Lung microvascular endothelial cell (primary cell): ENCODE results near the gene RHEBL1. TPM values are rescaled to one million over a fixed set of nuclear protein-coding genes. Genes with fewer than 3 reads are reported as not detected.

Experiments
- DNase-seq, 2 donors: peaks; one replicate each; pipeline versions ENCODE4 v3.0.0 to v3.0.0-alpha.2; 2010; ENCODE audit warnings: low read depth in 2 of 2
- total RNA-seq: library from RNA; depleted of rRNA; stranded (reverse); fragments of >200 nt; gene quantifications from 2 replicates; pipeline ENCODE4 v1.2.1, GENCODE V29; 2014

RHEBL1 gene
- total RNA-seq, 1 donor from 2014 or later, result 1.2 TPM

- no peak for DNase-seq
Observed at GRCh38 chr12:49037111-49037946, 32.5 kb downstream of the RHEBL1 start.

DNA sequence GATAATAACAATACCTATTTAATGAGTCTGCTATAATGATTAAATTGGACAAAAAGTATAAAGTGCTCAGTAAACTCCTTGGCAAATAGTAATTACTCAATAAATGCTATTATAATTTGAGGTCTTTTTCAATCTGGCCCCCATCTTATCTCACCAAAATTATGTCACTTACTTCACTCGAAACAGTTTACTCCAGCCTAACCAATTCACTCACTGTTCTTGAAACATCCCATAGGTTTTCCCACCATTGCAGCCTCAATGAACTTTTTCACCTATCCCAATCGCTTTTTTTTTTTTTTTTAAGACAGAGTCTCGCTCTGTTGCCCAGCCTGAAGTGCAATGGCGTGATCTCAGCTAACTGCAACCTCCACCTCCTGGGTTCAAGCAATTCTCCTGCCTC lies 33.8 kb downstream of the RHEBL1 start:
- no peak for DNase-seq

GRCh38 chr12:49034286-49034622 lies 35.5 kb downstream of the RHEBL1 start:
- no peak for DNase-seq

DNA sequence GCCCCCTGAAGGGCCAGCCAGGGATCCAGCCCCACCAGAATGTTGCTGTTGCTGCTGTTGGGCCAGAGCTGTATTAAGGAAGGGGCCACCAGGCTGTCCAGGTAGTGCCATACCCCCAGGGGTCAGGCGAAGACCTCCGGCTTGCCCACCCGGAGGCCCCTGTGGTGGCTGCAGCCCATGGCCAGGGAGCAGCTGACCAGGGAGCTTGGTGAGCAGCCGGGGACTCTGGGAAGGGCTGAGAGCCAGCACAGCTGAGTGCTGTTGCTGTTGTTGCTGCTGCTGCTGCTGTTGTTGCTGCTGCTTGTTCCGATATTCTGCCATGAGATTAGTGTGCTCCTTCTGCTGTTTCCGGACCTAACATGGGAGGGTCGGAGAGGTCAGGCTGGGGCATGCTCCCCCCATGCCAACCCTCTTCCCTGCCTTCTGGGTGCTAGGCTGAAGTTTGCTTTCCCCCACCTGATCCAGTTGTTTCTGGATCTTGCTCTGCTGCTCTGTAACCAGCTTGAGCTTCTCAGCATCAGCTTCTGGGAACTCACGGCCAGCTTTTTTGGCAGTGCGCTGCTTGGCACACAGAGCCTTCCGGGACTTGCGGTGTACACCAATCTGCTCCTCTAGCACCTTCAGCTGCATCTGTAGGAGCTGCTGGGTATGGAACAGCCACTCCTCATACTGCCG lies 36.0 kb downstream of the RHEBL1 start:
- no peak for DNase-seq

DNA sequence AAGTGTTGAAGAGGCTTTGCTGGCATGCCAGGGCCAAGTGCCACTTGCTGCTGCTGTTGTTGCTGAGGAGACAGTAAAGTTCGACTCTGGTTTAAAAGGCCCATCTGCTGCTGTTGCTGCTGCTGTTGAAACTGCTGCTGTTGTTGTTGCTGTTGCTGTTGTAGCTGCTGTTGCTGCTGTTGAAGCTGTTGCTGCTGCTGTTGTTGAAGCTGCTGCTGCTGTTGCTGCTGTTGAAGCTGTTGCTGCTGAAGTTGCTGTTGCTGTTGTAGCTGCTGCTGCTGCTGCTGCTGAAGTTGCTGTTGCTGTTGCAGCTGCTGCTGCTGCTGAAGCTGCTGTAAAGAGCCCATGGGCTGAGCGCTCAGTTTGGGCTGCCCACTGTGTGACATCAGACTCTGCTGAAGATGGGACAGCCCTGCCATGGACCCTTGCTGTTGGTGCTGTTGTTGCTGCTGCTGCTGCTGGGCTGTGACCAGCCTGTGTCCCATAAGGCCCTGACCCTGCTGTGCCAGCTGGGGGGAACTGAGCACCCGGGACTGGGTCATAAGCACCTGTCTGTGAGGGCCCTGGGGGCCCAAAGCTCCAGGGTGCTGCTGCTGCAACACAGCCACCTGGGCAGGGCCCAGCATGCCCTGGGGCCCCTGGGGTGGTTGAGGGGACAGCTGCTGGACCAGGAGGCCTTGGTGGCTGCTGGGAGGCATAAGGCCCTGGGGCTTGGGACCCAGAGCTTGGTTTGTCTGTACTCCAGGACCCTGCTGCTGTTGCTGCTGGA lies 36.9 kb downstream of the RHEBL1 start:
- DNase-seq, result no peak

GRCh38 chr12:49032276-49032675 lies 37.5 kb downstream of the RHEBL1 start:
- no peak for DNase-seq

DNA sequence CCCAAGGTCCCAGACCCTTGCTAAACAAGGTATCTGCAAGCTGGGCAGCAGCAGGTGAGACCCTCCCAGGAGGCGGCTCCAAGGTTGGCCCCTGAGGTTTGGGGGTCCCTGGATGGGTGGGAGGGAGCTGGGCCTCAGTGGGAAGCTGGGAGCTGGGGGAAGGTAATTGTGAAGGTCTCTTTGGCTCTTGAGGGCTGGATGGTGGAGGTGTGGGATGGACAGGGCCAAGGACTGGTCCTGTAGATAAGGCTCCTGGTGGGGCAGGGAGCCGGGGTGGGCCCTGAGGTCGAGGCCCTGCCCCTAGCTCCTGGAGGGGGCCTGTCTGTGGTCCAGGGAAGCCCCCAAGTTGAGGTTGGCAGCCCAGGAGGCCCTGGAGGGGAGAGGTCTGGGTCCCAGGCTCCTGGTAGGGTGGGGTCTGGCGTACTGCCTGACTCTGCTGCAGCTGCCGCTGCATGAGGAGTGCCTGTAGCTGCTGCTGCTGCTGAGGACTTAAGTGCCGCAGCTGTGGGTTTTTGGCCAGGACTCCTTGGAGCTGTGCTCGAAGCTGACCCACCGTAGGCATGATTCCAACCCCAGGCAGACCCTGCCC lies 38.1 kb downstream of the RHEBL1 start:
- DNase-seq, result no peak

DNA sequence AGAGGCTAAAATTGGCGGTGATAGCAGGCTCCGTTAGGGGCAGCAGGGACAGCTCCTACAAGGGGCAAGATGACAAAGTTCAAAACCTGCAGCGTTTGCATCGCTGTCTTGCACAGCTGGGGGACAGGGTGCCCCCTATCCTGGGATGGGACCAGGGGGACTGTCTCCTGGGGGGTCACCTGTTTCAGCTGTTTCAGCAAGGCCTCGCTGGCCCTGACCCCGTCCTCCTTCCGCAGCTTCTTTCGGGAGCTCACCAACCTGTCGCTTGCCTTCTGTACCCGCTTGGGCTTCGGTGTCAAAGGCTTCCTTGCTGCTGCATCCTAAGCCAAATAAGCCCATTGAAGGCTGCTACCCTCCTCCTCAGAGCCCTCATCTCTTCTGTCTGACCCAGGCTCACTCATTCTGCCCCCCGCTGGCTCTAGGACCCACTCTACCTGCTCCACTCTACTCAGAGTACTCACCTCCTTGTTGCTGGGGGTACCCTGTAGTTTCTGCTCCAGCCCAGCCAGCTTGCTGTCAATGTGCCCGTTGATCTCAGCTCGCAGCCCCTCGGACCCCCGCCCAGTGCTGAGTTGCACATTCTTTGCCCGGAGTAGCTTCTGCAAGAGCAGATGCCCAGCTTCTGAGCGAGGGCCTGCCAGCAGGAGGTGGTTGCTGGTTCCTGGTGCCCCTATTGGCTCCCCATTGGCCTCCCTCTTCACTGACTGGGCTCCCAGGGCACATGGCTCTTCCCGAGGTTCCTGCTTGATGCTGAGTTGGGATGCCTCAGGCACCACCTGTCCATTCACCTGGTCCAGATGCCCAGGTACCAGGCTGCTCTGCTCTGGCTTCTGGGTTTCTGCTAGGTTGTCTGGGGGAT lies 38.8 kb downstream of the RHEBL1 start:
- no peak for DNase-seq

- DNase-seq, result no peak
Observed at GRCh38 chr12:49030119-49030518, 39.7 kb downstream of the RHEBL1 start.

DNA sequence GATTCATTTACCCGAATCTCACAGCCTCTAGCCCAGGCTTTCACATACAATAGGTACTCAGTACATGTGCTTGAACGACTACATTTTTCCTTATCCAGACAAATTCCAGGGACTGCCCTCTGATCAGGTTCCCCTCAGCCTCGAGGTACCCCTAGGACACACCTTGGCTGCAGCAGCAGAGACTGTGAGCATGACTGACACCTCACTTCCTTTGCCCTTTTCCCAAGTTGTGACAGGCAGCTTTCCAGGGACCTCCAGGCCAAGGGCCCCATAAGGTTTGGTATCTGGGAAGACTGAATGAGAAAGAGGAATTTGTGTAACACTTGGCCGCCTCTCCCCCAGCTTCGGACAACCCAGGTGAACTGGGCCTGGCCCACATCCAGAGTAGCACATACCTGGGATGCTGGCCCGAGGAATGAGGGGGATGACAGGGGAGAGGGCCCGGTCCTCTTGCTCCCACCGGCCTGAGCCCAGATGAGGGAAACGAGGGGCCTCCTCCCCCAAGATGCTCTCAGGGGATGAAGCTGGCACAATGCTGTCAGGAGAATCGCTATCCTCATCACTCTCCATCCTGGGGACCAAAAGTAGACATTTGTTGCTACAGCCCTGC lies 41.0 kb downstream of the RHEBL1 start:
- no peak for DNase-seq

DNA sequence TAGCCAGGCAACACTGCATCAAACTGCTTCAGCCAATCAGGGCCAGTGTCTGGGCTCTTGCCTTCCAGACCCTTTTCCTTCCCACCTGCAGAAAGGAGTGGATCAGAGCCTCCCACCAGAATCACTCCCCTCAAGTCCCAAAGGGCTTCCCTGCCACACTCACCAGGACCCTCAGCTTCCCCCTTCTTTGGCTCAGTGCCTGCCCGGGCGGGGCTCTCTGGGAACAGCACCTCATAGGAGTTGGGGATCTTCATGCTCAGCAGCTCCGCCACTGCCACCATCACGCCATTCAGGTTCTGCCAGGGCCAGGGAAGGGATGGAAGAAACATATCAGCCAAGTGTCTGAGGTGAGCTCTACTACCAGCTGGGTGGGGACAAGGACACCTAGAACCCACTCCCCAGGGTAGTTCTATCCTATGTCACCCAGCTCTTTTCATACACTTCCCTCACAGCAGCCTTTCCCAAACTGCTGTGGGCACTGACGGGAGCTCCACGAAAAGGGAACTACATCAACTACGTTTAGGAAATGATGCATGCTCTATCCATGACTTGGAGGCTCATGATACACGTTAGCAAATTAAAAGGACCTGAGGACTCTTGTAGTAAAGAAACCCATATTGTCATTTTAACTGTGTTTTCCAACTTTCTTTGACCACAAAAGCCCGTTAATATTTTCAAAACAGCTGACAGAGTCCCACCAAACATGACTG lies 41.8 kb downstream of the RHEBL1 start:
- DNase-seq, result no peak

- DNase-seq, result no peak
Observed at GRCh38 chr12:49026678-49027480, 42.9 kb downstream of the RHEBL1 start.

DNA sequence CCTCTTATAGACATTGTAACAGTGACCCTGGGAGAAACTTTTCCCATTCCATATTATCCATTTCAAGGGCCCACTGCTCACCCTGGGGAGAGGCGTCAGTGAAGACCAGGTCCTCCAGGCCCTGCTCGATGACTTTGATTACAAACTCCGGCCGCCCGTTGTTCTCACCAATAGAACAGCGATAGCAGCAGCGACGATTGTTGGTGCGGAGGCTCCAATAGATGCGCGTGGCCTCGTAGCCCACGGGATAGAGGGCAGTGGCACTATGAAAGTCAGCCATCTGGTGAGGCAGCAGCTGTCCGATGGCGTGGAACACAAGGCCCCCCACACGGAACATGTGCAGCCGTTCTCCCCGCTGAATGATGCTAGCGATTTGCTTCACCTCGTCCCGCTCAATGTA lies 43.7 kb downstream of the RHEBL1 start:
- no peak for DNase-seq

- no peak for DNase-seq
Observed at GRCh38 chr12:49025463-49025862, 44.3 kb downstream of the RHEBL1 start.

- no peak for DNase-seq
Observed at GRCh38 chr12:49024543-49024942, 45.2 kb downstream of the RHEBL1 start.

GRCh38 chr12:49023812-49024211 lies 46.0 kb downstream of the RHEBL1 start:
- no peak for DNase-seq

DNA sequence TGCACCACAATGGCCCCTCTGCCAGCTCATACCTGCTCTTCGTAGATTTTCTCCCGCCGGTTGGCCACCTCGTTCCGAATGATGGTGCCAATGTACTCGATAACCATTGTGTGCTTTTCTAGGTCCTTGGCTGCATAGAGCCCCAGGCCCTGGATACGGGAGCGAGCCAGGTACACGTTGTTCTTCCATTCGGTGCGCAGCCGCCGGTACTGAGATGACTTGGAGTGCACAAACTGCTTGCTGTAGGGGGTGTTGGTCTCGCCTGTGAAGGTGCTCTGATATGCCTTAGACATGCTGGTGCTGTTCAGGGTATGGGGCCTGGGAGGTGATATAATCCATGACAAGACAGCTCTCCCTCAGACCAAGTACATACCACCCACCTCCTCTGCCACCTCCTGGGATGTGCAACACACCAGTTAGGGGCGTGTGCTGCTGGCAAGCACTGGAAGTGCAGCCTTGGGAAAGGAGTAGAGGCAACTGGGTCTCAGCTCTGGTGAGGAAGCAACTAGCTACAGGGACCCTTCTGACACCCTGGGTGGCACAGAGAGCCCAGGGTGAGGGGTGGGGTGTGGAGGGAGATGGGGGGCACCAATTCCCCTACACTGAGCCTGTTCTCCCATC lies 47.1 kb downstream of the RHEBL1 start:
- no peak for DNase-seq

- DNase-seq, result no peak
Observed at GRCh38 chr12:49021292-49021915, 48.4 kb downstream of the RHEBL1 start.
